Vagina (tissue), 2 donors: Measurements from ENCODE around the gene XKR8.
"Not testable (repeated sequence)": the region's sequence is repeated elsewhere in the genome, so short reads cannot be mapped to it uniquely, and the experiment has no call there.

Source experiments
- POLR2A ChIP-seq, 2 donors: fragments of 450-650 bp; IDR thresholded peaks; one replicate each; pipeline ENCODE4 v1.6.1; 2017; ENCODE audit warnings: antibody characterized with exemption in 2 of 2, mild to moderate bottlenecking in 2 of 2, moderate library complexity in 2 of 2
- POLR2AphosphoS5 ChIP-seq, 2 donors: sonication (generic); formaldehyde crosslinking; IDR thresholded peaks; one replicate each; pipeline ENCODE4 v1.9.0; 2017; ENCODE audit warnings: antibody characterized with exemption in 2 of 2, mild to moderate bottlenecking in 2 of 2, low read depth in 1 of 2; ENCODE audit not compliant: insufficient read depth in 1 of 2
- TF ChIP-seq, protein P1 (sequence below), 3 experiments: fragments of 450-650 bp in 2 of 3; fragments of 200-600 bp in 1 of 3; sonication (generic) in 1 of 3; IDR thresholded peaks; one replicate each; pipeline ENCODE4 v1.5.1; 2017 to 2019; ENCODE audit warnings: antibody characterized with exemption in 3 of 3, mild to moderate bottlenecking in 2 of 3, moderate library complexity in 2 of 3

DNA sequence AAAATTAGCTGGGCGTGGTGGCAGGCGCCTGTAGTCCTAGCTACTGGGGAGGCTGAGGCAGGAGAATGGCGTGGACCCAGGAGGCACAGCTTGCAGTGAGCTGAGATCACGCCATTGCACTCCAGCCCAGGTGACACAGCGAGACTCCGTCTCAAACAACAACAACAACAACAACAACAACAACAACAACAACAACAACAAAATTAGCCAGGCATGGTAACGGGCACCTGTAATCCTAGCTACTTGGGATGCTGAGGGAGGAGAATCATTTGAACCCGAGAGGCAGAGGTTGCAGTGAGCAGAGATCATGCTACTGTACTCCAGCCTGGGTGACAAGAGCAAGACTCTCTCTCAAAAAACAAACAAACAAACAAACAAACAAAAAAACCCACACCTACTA, 43.3 kb downstream of the XKR8 start:
- TF ChIP-seq, protein P1, sequence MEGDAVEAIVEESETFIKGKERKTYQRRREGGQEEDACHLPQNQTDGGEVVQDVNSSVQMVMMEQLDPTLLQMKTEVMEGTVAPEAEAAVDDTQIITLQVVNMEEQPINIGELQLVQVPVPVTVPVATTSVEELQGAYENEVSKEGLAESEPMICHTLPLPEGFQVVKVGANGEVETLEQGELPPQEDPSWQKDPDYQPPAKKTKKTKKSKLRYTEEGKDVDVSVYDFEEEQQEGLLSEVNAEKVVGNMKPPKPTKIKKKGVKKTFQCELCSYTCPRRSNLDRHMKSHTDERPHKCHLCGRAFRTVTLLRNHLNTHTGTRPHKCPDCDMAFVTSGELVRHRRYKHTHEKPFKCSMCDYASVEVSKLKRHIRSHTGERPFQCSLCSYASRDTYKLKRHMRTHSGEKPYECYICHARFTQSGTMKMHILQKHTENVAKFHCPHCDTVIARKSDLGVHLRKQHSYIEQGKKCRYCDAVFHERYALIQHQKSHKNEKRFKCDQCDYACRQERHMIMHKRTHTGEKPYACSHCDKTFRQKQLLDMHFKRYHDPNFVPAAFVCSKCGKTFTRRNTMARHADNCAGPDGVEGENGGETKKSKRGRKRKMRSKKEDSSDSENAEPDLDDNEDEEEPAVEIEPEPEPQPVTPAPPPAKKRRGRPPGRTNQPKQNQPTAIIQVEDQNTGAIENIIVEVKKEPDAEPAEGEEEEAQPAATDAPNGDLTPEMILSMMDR (IDR thresholded peaks at IDR 0.05) = not testable (repeated sequence)
- not testable (repeated sequence) for TF ChIP-seq POLR2A (IDR thresholded peaks at IDR 0.05); POLR2AphosphoS5 (IDR thresholded peaks at IDR 0.05; ENCODE audit: insufficient read depth in 1 of 2, low read depth in 1 of 2)
